HCT116 (cell line): ENCODE measurements around the gene CYP17A1. TPM values are rescaled to one million over a fixed set of nuclear protein-coding genes. Genes with fewer than 3 reads are reported as not detected.

Experiments used
- ATAC-seq: fragments of 200-7000 bp; cut with Tn5 transposase; 2 replicates; pipeline ENCODE4 v1.9.1; 2020; ENCODE audit warnings: mild to moderate bottlenecking, moderate library complexity
- BruUV-seq: library from RNA; stranded (reverse); fragments of 400-500 nt; replicated peaks from 2 replicates; lab custom pipeline; 2021; lab: Mats Ljungman, UMichigan
- CTCF ChIA-PET: fragments of 300-600 bp; sonication (Branson Sonifier 250); formaldehyde crosslinking; loops from one replicate; lab custom pipeline; 2021; ENCODE audit warnings: antibody characterized with exemption; lab: Charles Lee
- POLR2A ChIA-PET: fragments of 300-600, 350-600 bp; sonication (Branson Sonifier 250); formaldehyde crosslinking; loops from one replicate; lab custom pipeline; 2021; ENCODE audit warnings: antibody characterized with exemption; lab: Charles Lee
- RAD21 ChIA-PET, 2 experiments: fragments of 300-600 bp; sonication (Branson Sonifier 250); formaldehyde crosslinking; loops; one replicate each; lab custom pipeline; 2023; ENCODE audit warnings: low total read pairs in 2 of 2; ENCODE audit not compliant: uncharacterized antibody in 2 of 2, unreplicated experiment in 2 of 2, low non-redundant PET in 1 of 2; lab: Charles Lee
- DNase-seq: peaks from one replicate; pipeline ENCODE4 v3.0.0-alpha.2; 2010; ENCODE audit warnings: low read depth, low spot score
- H2AFZ ChIP-seq: fragments of 200-600 bp; shearing (Covaris generic), sonication (generic); 2 replicates; pipeline ENCODE4 v1.6.1; 2017; ENCODE audit warnings: low read depth, mixed run types, mixed read lengths, antibody characterized with exemption, low read length; ENCODE audit not compliant: poor library complexity, severe bottlenecking
- H3K27ac ChIP-seq: 2 replicates; pipeline ENCODE4 v1.5.1; 2012; ENCODE audit warnings: low read depth, low read length
- H3K27me3 ChIP-seq: fragments of 200-600 bp; sonication (generic); 2 replicates; pipeline ENCODE4 v1.6.1; 2016; ENCODE audit warnings: mixed run types, low read length, mixed read lengths; ENCODE audit not compliant: insufficient read depth
- H3K36me3 ChIP-seq, 2 experiments: fragments of 200-500 bp in 1 of 2; fragments of 200-600 bp in 1 of 2; sonication (Bioruptor generic) in 1 of 2; sonication (generic) in 1 of 2; 2 replicates each; pipeline versions ENCODE4 v1.5.1 to v1.6.1; 2014 to 2016; ENCODE audit warnings: low read length in 2 of 2, inconsistent platforms in 1 of 2, mixed read lengths in 1 of 2, mixed run types in 1 of 2; ENCODE audit not compliant: insufficient read depth in 2 of 2, control insufficient read depth in 1 of 2
- H3K4me1 ChIP-seq, 2 experiments: fragments of 200-600 bp in 1 of 2; sonication (generic) in 1 of 2; 2 replicates each; pipeline versions ENCODE4 v1.5.1 to v1.6.1; 2012 to 2017; ENCODE audit warnings: low read length in 2 of 2, inconsistent platforms in 1 of 2, mild to moderate bottlenecking in 1 of 2, mixed read lengths in 1 of 2, mixed run types in 1 of 2, moderate library complexity in 1 of 2; ENCODE audit not compliant: insufficient read depth in 2 of 2, control insufficient read depth in 1 of 2
- H3K4me2 ChIP-seq: fragments of 200-600 bp; sonication (generic); 2 replicates; pipeline ENCODE4 v1.6.1; 2017; ENCODE audit warnings: mixed run types, low read length, mixed read lengths
- H3K4me3 ChIP-seq, 2 experiments: fragments of 200-600 bp in 1 of 2; sonication (generic) in 1 of 2; replicated peaks in 1 of 2; 2 replicates each; pipeline ENCODE4 v1.5.1; 2011 to 2016; ENCODE audit warnings: low read length in 2 of 2, control low read depth in 1 of 2, low read depth in 1 of 2, mild to moderate bottlenecking in 1 of 2, mixed read lengths in 1 of 2, mixed run types in 1 of 2
- H3K79me2 ChIP-seq: fragments of 200-600 bp; sonication (generic); 2 replicates; pipeline ENCODE4 v1.6.1; 2017; ENCODE audit warnings: mild to moderate bottlenecking, mixed run types, low read length, moderate library complexity, mixed read lengths; ENCODE audit not compliant: insufficient read depth
- H3K9ac ChIP-seq: fragments of 200-600 bp; sonication (generic); 2 replicates; pipeline ENCODE4 v1.6.1; 2016; ENCODE audit warnings: low read length, mixed read lengths
- H3K9me2 ChIP-seq: fragments of 200-600 bp; sonication (generic), shearing (Covaris generic); 2 replicates; pipeline ENCODE4 v1.6.1; 2017; ENCODE audit warnings: mixed run types, mild to moderate bottlenecking, moderate library complexity; ENCODE audit not compliant: insufficient read depth
- H3K9me3 ChIP-seq, 2 experiments: fragments of 200-500 bp in 1 of 2; fragments of 200-600 bp in 1 of 2; sonication (Bioruptor generic) in 1 of 2; sonication (generic) in 1 of 2; 2 replicates each; pipeline ENCODE4 v1.6.1; 2014 to 2017; ENCODE audit warnings: low read length in 2 of 2, mixed read lengths in 2 of 2, inconsistent platforms in 1 of 2, low read depth in 1 of 2, mild to moderate bottlenecking in 1 of 2, mixed run types in 1 of 2, moderate library complexity in 1 of 2; ENCODE audit not compliant: control insufficient read depth in 1 of 2, insufficient read depth in 1 of 2
- H4K20me1 ChIP-seq: fragments of 200-600 bp; sonication (generic), shearing (Covaris generic); 2 replicates; pipeline ENCODE4 v1.6.1; 2017; ENCODE audit warnings: mixed run types, mild to moderate bottlenecking, moderate library complexity; ENCODE audit not compliant: insufficient read depth
- ATF3 ChIP-seq: IDR thresholded peaks from 2 replicates; pipeline ENCODE4 v1.6.1; 2012
- CEBPB ChIP-seq: IDR thresholded peaks from 2 replicates; pipeline ENCODE4 v1.6.1; 2012; ENCODE audit warnings: low read depth
- RAD21 ChIP-seq: IDR thresholded peaks from 2 replicates; pipeline ENCODE4 v1.6.1; 2012; ENCODE audit warnings: low read depth, mild to moderate bottlenecking
- TCF7L2 ChIP-seq: IDR thresholded peaks from 2 replicates; pipeline ENCODE4 v1.7.0; 2011; ENCODE audit warnings: borderline replicate concordance, inconsistent platforms; ENCODE audit not compliant: insufficient read depth, insufficient read length; ENCODE audit errors: extremely low read depth
- ZBTB33 ChIP-seq: IDR thresholded peaks from 2 replicates; pipeline ENCODE4 v1.6.1; 2011; ENCODE audit warnings: mild to moderate bottlenecking, low read length, moderate library complexity; ENCODE audit not compliant: insufficient replicate concordance; ENCODE audit errors: extremely low read depth
- intact Hi-C: fragments of 100-400 bp; cut with micrococcal nuclease; formaldehyde crosslinking; loops from 2 replicates; pipeline ENCODE4 v1.10.0; 2022
- total RNA-seq: library from RNA; stranded (reverse); gene quantifications from one replicate; pipeline ENCODE4 v1.2.1, GENCODE V29; 2021; ENCODE audit not compliant: unreplicated experiment

CYP17A1 gene
- total RNA-seq, 1 experiment from 2014 or later, result 4.0 TPM

GRCh38 chr10:102808380-102808779 lies 28.8 kb downstream of the CYP17A1 start:
- DNase-seq (no peak), ATAC-seq (no peak)
- intact Hi-C loops, result no loop called here
- H3K4me1 ChIP-seq, result no peaks in the 10 kb centered on the region
- no peaks in the 10 kb centered on the region for H3K27me3 ChIP-seq
- H3K9me2 ChIP-seq, result no peaks in the 10 kb centered on the region
- peaks cover 4 to 6% of the 10 kb centered on the region in 2 experiments; a peak in 1 of 4 replicates for H3K36me3 ChIP-seq
- RAD21 ChIA-PET, result no interaction called here
- no peak overlapping the region for H3K4me2 ChIP-seq
- no peak overlapping the region for H2AFZ ChIP-seq
- H3K27ac ChIP-seq, result no peak overlapping the region
- H3K79me2 ChIP-seq, result no peaks in the 10 kb centered on the region
- no peaks in the 10 kb centered on the region for H4K20me1 ChIP-seq
- TF ChIP-seq ZBTB33 (no peak), ATF3 (no peak), CEBPB (no peak), TCF7L2 (no peak)
- TF ChIP-seq, all 23 proteins: peak for 0
- ChIA-PET CTCF (no interaction called here), POLR2A (no interaction called here)
- H3K4me3 ChIP-seq, result no peak overlapping the region
- H3K9me3 ChIP-seq, result no peaks in the 10 kb centered on the region
- BruUV-seq, result no TSS peak
- H3K9ac ChIP-seq, result no peak overlapping the region

GRCh38 chr10:102804382-102805055 lies 32.7 kb downstream of the CYP17A1 start:
- Histone ChIP-seq H3K9ac (no peak overlapping the region), H3K4me3 (no peak overlapping the region), H3K36me3 (peaks cover 0 to 4% of the 10 kb centered on the region in 2 experiments; a peak in 1 of 4 replicates), H3K9me3 (no peaks in the 10 kb centered on the region), H3K4me2 (no peak overlapping the region), H3K9me2 (no peaks in the 10 kb centered on the region), H3K27me3 (no peaks in the 10 kb centered on the region), H3K79me2 (no peaks in the 10 kb centered on the region), H3K4me1 (no peaks in the 10 kb centered on the region), H2AFZ (no peak overlapping the region), H4K20me1 (no peaks in the 10 kb centered on the region), H3K27ac (no peak overlapping the region)
- ChIA-PET CTCF (no interaction called here), POLR2A (no interaction called here), RAD21 (no interaction called here)
- no TSS peak for BruUV-seq
- TF ChIP-seq RAD21, result no peak
- TF ChIP-seq ATF3, result no peak
- ATAC-seq, result no peak
- DNase-seq, result no peak
- intact Hi-C loops, result no loop called here
